Stimulated activated CD8-positive, alpha-beta memory T cell treated with anti-CD3 and anti-CD28 coated beads, Interleukin-4, amount 100 ng/mL, for 4 hours (primary cell): ENCODE results near the gene TRIM69.
"Not testable (repeated sequence)": the region's sequence is repeated elsewhere in the genome, so short reads cannot be mapped to it uniquely, and the experiment has no call there.

Experiments
- DNase-seq, 2 donors: peaks; one replicate each; pipeline ENCODE4 v3.0.0-alpha.2; 2020; ENCODE audit warnings: low read depth in 2 of 2, low spot score in 1 of 2

TRIM69 gene, protein sequence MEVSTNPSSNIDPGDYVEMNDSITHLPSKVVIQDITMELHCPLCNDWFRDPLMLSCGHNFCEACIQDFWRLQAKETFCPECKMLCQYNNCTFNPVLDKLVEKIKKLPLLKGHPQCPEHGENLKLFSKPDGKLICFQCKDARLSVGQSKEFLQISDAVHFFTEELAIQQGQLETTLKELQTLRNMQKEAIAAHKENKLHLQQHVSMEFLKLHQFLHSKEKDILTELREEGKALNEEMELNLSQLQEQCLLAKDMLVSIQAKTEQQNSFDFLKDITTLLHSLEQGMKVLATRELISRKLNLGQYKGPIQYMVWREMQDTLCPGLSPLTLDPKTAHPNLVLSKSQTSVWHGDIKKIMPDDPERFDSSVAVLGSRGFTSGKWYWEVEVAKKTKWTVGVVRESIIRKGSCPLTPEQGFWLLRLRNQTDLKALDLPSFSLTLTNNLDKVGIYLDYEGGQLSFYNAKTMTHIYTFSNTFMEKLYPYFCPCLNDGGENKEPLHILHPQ

DNA sequence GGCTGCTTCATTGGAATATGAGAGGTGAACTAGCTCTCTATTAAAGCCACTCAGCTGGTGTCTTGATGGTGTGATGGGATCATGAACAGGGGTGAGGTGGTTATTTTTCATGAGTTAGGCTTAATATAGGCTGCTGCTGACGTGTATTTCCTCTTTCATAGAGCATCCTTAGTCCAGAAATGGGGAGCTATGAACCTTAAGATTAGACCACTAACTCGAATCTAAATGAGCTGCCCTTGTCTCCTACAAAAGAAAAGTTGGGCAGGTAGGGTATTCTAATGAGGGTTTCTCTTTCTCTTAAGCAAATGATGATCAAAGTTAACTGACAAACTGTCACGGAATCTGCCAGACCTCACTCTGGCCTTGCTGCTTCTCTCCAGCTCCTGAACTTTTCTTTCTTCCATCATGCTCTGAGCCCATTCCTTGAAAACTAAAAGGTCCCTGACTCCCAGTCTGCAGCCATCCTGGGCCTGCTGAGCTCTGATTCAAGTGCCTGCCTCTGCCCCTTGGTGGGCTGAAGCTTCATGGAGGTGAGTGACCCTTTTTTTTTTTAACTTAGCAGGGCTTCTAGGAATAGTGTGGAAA lies at the start of gene TRIM69:
Gene TRIM69 (plus strand): TSS at position 348 of the 585 bp plus-strand sequence. CDS start 177 bp downstream, at position 525.
- DNase-seq = no peak

DNA sequence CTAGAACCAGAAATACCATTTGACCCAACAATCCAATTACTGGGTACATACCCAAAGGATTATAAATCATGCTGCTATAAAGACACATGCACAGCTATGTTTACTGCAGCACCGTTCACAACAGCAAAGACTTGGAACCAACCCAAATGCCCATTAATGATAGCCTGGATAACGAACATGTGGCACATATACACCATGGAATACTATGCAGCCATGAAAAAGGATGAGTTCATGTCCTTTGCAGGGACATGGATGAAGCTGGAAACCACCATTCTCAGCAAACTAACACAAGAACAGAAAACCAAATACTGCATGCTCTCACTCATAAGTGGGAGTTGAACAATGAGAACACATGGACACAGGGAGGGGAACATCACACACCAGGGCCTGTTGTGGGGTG lies 47.0 kb upstream of the TRIM69 start:
- DNase-seq = not testable (repeated sequence)

DNA sequence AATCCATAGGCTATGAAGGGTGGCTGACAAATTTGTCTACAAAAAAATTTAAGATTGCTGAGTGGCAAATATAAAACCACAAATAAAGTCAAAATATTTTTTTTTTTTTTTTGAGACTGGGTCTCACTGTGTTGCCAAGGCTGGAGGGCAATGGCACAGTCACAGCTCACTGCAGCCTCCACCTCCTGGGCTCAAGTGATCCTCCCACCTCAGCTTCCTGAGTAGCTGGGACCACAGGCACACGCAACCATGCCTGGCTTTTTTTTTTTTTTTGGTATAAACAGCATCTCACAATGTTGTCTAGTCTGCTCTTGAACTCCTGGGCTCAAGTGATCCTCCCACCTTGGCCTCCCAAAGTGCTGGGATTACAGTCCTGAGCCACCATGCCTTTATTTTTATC lies 46.1 kb upstream of the TRIM69 start:
- DNase-seq = not testable (repeated sequence)

DNA sequence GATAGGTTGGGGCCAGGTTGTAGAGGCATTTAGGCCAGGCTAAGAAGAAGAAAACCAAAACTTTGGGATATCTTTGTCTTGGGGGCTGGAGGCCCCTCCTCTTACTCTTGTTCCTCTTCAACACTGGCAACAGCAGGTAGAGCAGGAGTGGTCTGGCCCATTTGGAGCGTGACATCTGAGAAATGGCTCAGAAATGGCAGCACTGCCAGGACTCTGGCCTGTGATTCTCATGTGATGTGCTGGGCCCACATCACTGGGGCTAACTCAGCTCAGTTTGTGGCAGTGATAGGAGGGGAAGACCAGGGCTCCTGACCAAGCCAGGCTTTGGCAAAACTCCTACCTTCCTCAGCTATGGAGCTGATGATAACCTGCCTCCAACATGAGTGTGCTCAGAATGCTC lies 43.7 kb upstream of the TRIM69 start:
- no peak for DNase-seq

DNA sequence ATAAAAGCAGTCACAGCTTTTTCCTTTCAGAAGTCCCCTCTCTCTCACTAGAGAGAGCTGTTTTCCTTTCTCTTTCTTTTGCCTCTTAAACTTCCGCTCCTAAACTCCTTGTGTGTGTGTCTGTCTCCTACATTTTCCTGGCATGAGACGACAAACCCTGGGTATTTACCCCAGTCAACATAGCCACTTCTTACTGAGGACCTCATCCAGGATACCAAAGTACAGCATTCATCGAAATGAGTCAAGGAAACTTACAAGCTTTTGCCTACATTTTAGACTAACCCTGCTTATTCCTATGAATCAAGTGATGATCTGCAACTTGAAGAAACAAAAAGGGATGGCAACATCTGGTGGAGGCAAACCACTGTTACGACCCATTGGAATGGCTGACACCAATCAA lies 41.9 kb upstream of the TRIM69 start:
- DNase-seq = no peak

DNA sequence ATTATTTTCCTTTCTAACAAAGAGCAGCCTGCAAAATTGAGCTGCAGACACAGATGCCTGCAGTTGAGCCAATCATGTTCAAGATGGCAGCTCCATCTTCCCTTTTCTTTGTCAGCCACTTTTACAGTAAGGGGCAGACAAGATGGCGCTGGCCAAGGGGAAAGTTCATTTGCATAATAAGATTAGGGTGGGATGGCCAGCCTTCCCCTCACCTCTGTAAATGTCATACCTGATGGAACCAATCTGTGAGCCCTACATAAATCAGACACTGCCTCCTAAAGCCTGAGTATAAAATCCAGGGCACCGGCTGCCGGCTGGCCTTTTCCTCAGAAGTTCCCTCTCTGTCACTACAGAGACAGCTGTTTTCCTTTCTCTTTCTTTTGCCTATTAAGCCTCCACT lies 41.0 kb upstream of the TRIM69 start:
- no peak for DNase-seq

DNA sequence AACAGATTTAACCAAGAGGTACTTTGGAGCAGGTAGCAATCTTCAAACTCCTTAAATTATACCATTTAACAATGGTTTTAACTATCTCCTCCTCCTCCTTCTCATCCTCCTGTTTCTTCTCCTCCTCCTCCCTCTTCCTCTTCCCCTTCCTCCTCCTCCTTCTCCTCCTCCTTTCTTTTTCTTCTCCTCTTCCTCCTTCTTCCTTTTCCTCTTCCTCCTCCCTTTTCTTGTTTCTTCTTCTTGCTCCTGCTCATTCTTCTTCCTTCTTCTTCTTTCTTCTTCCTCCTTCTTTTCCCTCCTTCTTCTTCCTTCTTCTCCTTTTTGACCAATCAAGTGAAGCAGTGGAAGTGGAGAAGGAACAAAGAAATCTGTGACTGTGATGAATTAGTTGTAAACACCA lies 39.3 kb upstream of the TRIM69 start:
- DNase-seq = no peak

DNA sequence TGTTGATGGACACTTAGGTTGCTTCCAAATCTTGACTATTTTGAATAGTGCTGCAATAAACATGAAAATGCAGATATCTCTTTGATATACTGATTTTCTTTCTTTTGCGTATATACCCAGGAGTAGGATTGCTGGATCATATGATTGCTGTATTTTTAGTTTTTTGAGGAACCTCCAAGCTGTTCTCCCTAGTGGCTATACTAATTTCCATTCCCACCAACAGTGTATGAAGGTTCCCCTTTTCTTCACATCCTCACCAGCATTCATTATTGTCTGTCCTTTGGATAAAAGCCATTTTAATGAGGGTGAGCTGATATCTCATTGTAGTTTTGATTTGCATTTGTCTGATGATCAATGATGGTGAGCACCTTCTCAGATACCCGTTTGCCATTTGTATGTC lies 37.7 kb upstream of the TRIM69 start:
- no peak for DNase-seq

DNA sequence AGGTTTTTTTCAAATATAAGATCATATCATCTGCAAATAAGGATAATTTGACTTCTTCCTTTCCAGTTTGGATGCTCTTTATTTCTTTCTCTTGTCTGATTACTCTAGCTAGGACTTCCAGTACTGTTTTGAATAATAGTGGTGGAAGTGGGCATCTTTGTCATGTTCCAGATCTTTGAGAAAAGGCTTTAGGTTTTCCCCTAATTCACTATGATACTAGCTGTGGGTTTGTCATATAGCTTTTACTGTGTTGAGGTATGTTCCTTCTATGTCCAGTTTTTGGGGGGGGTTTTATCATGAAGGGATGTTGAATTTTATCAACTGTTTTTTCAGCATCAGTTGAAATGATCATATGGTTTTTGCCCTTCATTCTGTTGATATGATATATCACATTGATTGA lies 35.7 kb upstream of the TRIM69 start:
- not testable (repeated sequence) for DNase-seq

DNA sequence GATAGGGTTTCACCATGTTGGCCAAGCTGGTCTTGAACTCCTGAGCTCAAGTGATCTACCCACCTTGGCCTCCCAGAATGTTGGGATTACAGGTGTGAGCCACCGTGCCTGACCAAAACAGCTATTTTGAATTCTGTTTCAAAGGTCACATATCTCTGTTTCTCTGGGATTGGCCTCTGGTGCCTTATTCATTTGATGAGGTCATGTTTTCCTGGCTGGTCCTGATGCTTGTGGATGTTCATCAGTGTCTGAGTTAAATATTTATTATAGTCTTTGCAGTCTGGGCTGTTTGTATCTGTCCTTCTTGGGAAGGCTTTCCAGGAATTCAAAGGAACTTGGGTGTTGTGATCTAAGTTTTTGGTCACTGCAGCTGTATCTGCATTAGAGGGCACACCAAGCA lies 30.3 kb upstream of the TRIM69 start:
- no peak for DNase-seq

DNA sequence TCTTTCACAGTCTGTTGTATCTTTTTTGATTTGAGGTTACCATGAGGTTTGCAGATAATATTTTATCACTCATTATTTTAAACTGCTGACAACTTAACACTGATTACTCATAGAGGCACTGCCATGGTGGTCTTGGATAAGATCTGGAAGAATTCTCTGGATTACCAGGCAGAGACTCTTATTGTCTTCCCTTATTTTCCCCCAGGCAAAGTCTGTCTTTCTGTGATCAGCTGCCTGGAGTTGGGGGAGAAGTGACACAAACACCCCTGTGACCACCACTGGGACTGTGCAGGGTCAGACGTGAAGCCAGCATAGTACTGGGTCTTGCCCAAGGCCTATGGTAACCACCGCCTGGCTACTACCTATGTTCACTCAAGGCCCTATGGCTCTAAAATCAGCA lies 29.9 kb upstream of the TRIM69 start:
- no peak for DNase-seq

DNA sequence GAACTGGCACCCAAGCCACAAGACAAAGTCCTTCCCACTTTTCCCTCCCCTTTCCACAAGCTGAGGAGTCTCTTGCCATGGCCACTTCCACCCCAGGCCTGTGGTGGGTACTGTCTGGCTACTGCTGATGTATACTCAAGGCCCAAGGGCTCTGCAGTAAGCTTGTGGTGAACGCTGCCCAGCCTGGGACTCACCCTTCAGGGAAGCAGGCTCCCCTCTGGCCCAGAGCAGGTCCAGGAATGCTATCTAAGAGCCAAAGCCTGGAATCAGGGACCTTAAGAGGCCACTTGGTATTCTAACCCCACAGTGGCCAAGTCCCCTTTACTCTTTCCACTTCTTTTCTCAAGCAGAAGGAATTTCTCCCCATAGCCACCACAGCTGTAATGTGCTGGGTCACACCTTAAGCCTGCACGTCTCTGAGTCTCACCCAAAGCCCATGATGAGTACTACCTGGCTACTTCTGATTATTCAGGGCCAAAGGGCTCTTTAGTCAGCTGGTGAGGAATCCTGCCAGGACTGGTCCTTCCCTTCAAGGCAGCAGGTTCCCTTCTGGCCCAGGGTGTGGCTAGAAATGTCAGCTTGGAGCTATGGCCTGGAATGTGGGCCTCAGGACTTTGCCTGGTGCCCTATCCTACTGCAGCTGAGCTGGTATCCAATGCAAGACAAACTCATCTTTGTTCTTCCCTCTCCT lies 29.2 kb upstream of the TRIM69 start:
- DNase-seq = no peak

DNA sequence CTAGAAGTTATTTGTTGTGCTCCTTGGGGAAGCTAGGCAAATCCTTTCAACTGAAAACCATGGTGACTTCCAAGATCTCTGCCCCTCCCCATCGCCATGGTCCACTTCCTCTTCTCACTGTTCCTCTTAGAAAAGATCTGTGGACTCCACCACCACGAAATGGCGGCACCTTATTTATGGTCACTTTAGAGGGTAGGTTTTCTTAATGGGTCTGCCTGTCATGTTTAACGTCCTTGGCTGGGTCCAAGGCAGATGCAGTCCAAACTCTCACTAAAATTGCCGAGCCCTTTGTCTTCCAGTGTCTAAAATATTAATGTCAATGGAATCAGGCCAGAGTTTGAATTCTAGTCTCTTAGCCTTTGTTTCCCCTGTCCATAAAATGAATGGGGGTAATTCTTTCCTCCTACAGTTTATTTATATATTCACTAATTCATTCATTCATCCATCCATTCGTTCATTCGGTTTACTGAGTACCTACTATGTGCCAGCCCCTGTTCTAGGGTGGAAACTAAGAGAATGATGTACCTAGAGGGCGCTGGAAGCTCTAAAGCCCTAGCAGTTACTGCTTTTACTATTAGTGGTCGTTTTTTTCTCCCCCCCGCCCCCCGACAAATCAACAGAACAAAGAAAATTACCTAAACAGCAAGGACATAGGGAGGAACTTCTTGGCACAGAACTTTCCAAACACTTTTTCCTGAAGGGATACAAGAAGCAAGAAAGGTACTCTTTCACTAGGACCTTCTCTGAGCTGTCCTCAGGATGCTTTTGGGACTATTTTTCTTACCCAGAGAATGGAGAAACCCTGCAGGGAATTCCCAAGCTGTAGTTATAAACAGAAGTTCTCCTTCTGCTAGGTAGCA lies 25.9 kb upstream of the TRIM69 start:
- no peak for DNase-seq

DNA sequence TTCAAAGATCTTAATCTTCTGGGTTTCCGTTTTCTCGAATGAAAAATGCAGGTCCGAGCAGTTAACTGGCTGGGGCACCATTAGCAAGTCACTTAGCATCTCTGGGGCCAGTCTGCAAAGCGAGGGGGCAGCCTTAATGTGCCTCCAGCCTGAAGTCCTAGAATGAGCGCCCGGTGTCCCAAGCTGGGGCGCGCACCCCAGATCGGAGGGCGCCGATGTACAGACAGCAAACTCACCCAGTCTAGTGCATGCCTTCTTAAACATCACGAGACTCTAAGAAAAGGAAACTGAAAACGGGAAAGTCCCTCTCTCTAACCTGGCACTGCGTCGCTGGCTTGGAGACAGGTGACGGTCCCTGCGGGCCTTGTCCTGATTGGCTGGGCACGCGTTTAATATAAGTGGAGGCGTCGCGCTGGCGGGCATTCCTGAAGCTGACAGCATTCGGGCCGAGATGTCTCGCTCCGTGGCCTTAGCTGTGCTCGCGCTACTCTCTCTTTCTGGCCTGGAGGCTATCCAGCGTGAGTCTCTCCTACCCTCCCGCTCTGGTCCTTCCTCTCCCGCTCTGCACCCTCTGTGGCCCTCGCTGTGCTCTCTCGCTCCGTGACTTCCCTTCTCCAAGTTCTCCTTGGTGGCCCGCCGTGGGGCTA lies 25.1 kb upstream of the TRIM69 start, which contains the start of the genes B2M and PATL2:
Gene B2M (plus strand): TSS at position 422 of the 647 bp plus-strand sequence. CDS start 30 bp downstream, at position 452.
Gene PATL2 (minus strand): TSS at position 228 of the 647 bp plus-strand sequence. CDS start 34,833 bp downstream, outside the sequence.
- peak; percentile 87 to 91 for DNase-seq

DNA sequence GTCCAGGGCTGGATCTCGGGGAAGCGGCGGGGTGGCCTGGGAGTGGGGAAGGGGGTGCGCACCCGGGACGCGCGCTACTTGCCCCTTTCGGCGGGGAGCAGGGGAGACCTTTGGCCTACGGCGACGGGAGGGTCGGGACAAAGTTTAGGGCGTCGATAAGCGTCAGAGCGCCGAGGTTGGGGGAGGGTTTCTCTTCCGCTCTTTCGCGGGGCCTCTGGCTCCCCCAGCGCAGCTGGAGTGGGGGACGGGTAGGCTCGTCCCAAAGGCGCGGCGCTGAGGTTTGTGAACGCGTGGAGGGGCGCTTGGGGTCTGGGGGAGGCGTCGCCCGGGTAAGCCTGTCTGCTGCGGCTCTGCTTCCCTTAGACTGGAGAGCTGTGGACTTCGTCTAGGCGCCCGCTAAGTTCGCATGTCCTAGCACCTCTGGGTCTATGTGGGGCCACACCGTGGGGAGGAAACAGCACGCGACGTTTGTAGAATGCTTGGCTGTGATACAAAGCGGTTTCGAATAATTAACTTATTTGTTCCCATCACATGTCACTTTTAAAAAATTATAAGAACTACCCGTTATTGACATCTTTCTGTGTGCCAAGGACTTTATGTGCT lies 24.5 kb upstream of the TRIM69 start:
- DNase-seq = no peak

DNA sequence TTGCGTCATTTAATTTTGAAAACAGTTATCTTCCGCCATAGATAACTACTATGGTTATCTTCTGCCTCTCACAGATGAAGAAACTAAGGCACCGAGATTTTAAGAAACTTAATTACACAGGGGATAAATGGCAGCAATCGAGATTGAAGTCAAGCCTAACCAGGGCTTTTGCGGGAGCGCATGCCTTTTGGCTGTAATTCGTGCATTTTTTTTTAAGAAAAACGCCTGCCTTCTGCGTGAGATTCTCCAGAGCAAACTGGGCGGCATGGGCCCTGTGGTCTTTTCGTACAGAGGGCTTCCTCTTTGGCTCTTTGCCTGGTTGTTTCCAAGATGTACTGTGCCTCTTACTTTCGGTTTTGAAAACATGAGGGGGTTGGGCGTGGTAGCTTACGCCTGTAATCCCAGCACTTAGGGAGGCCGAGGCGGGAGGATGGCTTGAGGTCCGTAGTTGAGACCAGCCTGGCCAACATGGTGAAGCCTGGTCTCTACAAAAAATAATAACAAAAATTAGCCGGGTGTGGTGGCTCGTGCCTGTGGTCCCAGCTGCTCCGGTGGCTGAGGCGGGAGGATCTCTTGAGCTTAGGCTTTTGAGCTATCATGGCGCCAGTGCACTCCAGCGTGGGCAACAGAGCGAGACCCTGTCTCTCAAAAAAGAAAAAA lies 23.9 kb upstream of the TRIM69 start:
- DNase-seq = no peak

DNA sequence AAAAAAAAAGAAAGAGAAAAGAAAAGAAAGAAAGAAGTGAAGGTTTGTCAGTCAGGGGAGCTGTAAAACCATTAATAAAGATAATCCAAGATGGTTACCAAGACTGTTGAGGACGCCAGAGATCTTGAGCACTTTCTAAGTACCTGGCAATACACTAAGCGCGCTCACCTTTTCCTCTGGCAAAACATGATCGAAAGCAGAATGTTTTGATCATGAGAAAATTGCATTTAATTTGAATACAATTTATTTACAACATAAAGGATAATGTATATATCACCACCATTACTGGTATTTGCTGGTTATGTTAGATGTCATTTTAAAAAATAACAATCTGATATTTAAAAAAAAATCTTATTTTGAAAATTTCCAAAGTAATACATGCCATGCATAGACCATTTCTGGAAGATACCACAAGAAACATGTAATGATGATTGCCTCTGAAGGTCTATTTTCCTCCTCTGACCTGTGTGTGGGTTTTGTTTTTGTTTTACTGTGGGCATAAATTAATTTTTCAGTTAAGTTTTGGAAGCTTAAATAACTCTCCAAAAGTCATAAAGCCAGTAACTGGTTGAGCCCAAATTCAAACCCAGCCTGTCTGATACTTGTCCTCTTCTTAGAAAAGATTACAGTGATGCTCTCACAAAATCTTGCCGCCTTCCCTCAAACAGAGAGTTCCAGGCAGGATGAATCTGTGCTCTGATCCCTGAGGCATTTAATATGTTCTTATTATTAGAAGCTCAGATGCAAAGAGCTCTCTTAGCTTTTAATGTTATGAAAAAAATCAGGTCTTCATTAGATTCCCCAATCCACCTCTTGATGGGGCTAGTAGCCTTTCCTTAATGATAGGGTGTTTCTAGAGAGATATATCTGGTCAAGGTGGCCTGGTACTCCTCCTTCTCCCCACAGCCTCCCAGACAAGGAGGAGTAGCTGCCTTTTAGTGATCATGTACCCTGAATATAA lies 23.0 kb upstream of the TRIM69 start:
- no peak for DNase-seq

DNA sequence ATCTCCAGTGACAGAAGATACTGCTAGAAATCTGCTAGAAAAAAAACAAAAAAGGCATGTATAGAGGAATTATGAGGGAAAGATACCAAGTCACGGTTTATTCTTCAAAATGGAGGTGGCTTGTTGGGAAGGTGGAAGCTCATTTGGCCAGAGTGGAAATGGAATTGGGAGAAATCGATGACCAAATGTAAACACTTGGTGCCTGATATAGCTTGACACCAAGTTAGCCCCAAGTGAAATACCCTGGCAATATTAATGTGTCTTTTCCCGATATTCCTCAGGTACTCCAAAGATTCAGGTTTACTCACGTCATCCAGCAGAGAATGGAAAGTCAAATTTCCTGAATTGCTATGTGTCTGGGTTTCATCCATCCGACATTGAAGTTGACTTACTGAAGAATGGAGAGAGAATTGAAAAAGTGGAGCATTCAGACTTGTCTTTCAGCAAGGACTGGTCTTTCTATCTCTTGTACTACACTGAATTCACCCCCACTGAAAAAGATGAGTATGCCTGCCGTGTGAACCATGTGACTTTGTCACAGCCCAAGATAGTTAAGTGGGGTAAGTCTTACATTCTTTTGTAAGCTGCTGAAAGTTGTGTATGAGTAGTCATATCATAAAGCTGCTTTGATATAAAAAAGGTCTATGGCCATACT lies 21.1 kb upstream of the TRIM69 start:
- no peak for DNase-seq
